HG03060 (cell line): Measurements from ENCODE around the gene NUS1.
"Not testable (repeated sequence)": the region's sequence is repeated elsewhere in the genome, so short reads cannot be mapped to it uniquely, and the experiment has no call there.

Source experiments
- ATAC-seq: cut with Tn5 transposase; IDR thresholded peaks from one replicate; pipeline ENCODE4 v1.9.1; 2021; ENCODE audit warnings: low read depth, moderate number of reproducible peaks; ENCODE audit not compliant: unreplicated experiment

The NUS1 gene

GRCh38 chr6:117706936-117707509 is 31.8 kb downstream of the NUS1 start:
- ATAC-seq: not testable (repeated sequence)

GRCh38 chr6:117711369-117711768 is 36.1 kb downstream of the NUS1 start:
- ATAC-seq: no peak

- no peak for ATAC-seq
These were observed 43.6 kb downstream of the NUS1 start for GRCh38 chr6:117718895-117719294.

- not testable (repeated sequence) for ATAC-seq
These were observed 46.3 kb downstream of the NUS1 start for GRCh38 chr6:117721520-117721919.

- ATAC-seq: no peak
These were observed 53.4 kb downstream of the NUS1 start for GRCh38 chr6:117728626-117729025.

- ATAC-seq: no peak
These were observed 54.3 kb downstream of the NUS1 start for GRCh38 chr6:117729613-117730012.

- no peak for ATAC-seq
These were observed 58.1 kb downstream of the NUS1 start for GRCh38 chr6:117733341-117733740.

- ATAC-seq: no peak
These were observed 64.6 kb downstream of the NUS1 start for GRCh38 chr6:117739869-117740268.

GRCh38 chr6:117740605-117741004 is 65.3 kb downstream of the NUS1 start:
- ATAC-seq: no peak

- ATAC-seq: not testable (repeated sequence)
These were observed 75.4 kb downstream of the NUS1 start for GRCh38 chr6:117750675-117751074.
